CD4-positive, alpha-beta memory T cell (primary cell): ENCODE data around the gene RBM4. TPM values are rescaled to one million over a fixed set of nuclear protein-coding genes. Genes with fewer than 3 reads are reported as not detected.

Experiments
- CTCF ChIA-PET: fragments of 350-600 bp; sonication (Branson Sonifier 250); formaldehyde crosslinking; loops from one replicate; lab custom pipeline; 2021; ENCODE audit warnings: inconsistent platforms; ENCODE audit not compliant: partially characterized antibody; lab: Charles Lee
- POLR2A ChIA-PET: fragments of 350-600 bp; sonication (Branson Sonifier 250); formaldehyde crosslinking; loops from one replicate; lab custom pipeline; 2021; ENCODE audit not compliant: partially characterized antibody; lab: Charles Lee
- DNase-seq, 5 donors: peaks; one replicate each; pipeline versions ENCODE4 v3.0.0 to v3.0.0-alpha.2; 2020 to 2022; ENCODE audit warnings: mixed read lengths in 1 of 5
- H3K27ac ChIP-seq: one replicate; pipeline ENCODE4 v1.7.0; 2013; ENCODE audit warnings: low read depth, low read length
- H3K27me3 ChIP-seq: 2 replicates; pipeline ENCODE4 v1.7.0; 2013; ENCODE audit warnings: mild to moderate bottlenecking, low read length, moderate library complexity; ENCODE audit not compliant: insufficient read depth
- H3K36me3 ChIP-seq: 2 replicates; pipeline ENCODE4 v1.7.0; 2013; ENCODE audit warnings: mild to moderate bottlenecking, low read length, moderate library complexity; ENCODE audit not compliant: insufficient read depth
- H3K4me1 ChIP-seq: 2 replicates; pipeline ENCODE4 v1.7.0; 2013; ENCODE audit warnings: mild to moderate bottlenecking, low read length, moderate library complexity; ENCODE audit not compliant: insufficient read depth
- H3K4me3 ChIP-seq, 2 donors: one replicate each; pipeline ENCODE4 v1.7.0; 2013; ENCODE audit warnings: low read length in 2 of 2, mild to moderate bottlenecking in 1 of 2
- H3K9me3 ChIP-seq, 2 donors: one replicate each; pipeline ENCODE4 v1.7.0; 2013; ENCODE audit warnings: low read length in 2 of 2, control low read depth in 1 of 2; ENCODE audit not compliant: control insufficient read depth in 1 of 2
- H3K27ac Mint-ChIP-seq, 7 donors: one replicate each; pipeline ENCODE4 v1.8.0; 2020 to 2021; ENCODE audit warnings: mixed read lengths in 7 of 7, mild to moderate bottlenecking in 6 of 7, inconsistent platforms in 3 of 7, moderate library complexity in 3 of 7
- H3K27me3 Mint-ChIP-seq, 2 donors: one replicate each; pipeline ENCODE4 v1.8.0; 2020 to 2021; ENCODE audit warnings: mixed read lengths in 2 of 2
- H3K36me3 Mint-ChIP-seq, 2 donors: one replicate each; pipeline ENCODE4 v1.8.0; 2020 to 2021; ENCODE audit warnings: mixed read lengths in 2 of 2, inconsistent platforms in 1 of 2, mild to moderate bottlenecking in 1 of 2
- H3K4me1 Mint-ChIP-seq, 4 donors: one replicate each; pipeline ENCODE4 v1.8.0; 2020 to 2021; ENCODE audit warnings: mixed read lengths in 4 of 4, mild to moderate bottlenecking in 1 of 4
- H3K4me3 Mint-ChIP-seq, 8 donors: one replicate each; pipeline ENCODE4 v1.8.0; 2020 to 2021; ENCODE audit warnings: mixed read lengths in 8 of 8, mild to moderate bottlenecking in 7 of 8, moderate library complexity in 6 of 8, inconsistent platforms in 3 of 8
- H3K9me3 Mint-ChIP-seq, 8 donors: one replicate each; pipeline ENCODE4 v1.8.0; 2020 to 2021; ENCODE audit warnings: mixed read lengths in 8 of 8, mild to moderate bottlenecking in 5 of 8, inconsistent platforms in 3 of 8, moderate library complexity in 1 of 8
- intact Hi-C: fragments of 100-400 bp; cut with micrococcal nuclease; formaldehyde crosslinking; loops from one replicate; pipeline ENCODE4 v1.15.1; 2023
- polyA plus RNA-seq, 2 donors: library from polyadenylated mRNA; unstranded; fragments of 300-500 nt; fragmentation: Illumina TruSeq; gene quantifications; one replicate each; pipeline ENCODE4 v1.2.3, GENCODE V29; 2021
- total RNA-seq, 2 experiments: library from RNA; stranded (reverse); gene quantifications; one replicate each; pipeline ENCODE4 v1.2.3, GENCODE V29; 2021

RBM4 gene
- total and polyA plus RNA-seq, 4 experiments from 2014 or later: 183 to 231 (median 201) TPM

DNA sequence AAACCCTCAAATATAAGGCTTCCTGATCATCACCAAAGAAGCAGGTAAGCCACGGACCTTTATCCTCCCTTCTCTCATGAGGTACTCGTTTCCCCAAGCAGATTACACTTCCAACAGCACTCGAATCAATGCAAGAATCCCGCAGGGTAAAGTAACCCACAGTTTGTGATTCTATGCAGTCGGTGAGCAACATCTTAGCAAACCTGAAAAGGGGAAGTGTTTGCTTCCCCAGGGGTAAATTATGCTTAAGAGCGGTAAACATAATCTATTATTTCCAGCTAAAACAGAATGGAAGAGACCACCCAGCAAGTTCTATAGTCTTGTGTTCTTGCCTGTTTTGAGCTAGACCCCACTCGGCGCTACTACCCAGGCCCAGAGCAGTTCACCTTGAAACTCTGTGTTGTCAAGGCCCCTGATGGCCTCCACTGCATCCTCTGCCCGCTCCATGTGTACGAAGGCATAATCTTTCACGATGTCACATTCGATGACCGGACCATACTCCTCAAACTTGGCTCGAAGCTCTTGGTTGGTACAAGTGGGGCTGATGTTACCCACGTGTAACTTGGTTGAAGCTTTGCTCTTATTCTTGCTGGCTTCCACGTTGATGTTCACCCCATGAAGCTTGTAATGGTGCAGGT lies 37.9 kb downstream of the RBM4 start:
- Histone ChIP-seq H3K9me3 (no peaks in the 10 kb centered on the region), H3K27ac (peak overlapping the region; percentile 98), H3K27me3 (no peaks in the 10 kb centered on the region), H3K4me1 (peaks cover 34% of the 10 kb centered on the region), H3K36me3 (no peaks in the 10 kb centered on the region), H3K4me3 (peak overlapping the region in 1 of 2 donors; percentile 80)
- intact Hi-C loops: loop anchor here (5.0 kb wide), 2 partner anchors 254 to 364 kb away; partner anchors contain the start of gene NPAS4
- POLR2A ChIA-PET: interaction anchor here (1.2 to 4.2 kb wide), 17 partner anchors 9 to 255 kb away, joined by 3 to 99 read pairs (median 16); partner anchors contain the start of genes ACTN3, CCDC87, CCS and CTSF
- H3K4me1 Mint-ChIP-seq: peaks cover 21 to 53% (median 35%) of the 10 kb centered on the region in 4 donors
- H3K36me3 Mint-ChIP-seq: peaks cover 0 to 19% of the 10 kb centered on the region in 2 donors
- peaks cover 0 to 2% (median 0%) of the 10 kb centered on the region in 8 donors for H3K9me3 Mint-ChIP-seq
- peak overlapping the region; percentile 91 to 99 (median 96) for H3K4me3 Mint-ChIP-seq
- H3K27me3 Mint-ChIP-seq: no peaks in the 10 kb centered on the region
- CTCF ChIA-PET: interaction anchor here (1.2 to 8.4 kb wide), 13 partner anchors 10 to 291 kb away, joined by 3 to 268 read pairs (median 13); partner anchors contain the start of genes ACTN3, CCDC87, CCS and MRPL11
- H3K27ac Mint-ChIP-seq: peak overlapping the region; percentile 74 to 100 (median 99)
- DNase-seq: no peak

DNA sequence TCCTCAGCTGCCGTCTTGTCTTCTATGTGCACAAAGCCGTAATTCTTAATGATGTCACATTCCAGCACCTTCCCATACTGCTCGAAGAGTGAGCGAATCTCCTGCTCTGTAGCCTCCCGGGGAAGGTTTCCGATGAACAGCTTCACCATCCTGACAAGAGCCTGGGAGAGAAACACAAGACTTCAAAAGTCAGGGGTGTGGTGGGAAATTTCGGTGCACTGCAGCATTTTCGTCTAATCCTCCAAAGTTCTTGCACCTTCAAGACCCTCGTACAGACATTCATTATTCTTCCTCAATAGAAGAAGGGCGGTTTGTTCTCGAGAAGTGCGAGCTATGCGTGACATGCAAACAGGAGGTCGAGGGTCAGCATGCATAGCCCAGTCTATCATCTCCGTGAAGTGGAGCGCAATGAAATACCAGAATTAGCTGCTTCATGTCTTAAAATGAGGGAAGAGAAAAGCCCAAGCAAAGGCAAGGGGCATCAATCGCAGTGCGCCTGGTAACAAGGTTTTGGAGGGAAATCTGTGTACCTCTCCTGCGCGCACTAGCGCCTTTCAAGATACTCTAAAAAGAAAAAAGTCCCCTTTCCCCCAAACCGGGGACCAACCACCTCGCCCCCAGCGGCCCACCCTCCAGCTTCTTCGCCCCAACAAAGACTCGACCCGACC lies 38.6 kb downstream of the RBM4 start:
- ChIA-PET CTCF (interaction anchor here (0.6 to 8.4 kb wide), 22 partner anchors 9 to 291 kb away, joined by 3 to 268 read pairs (median 8); partner anchors contain the start of genes ACTN3, CCDC87, CCS and CTSF), POLR2A (interaction anchor here (1.1 to 4.2 kb wide), 27 partner anchors 9 to 270 kb away, joined by 3 to 99 read pairs (median 9); partner anchors contain the start of genes ACTN3, BBS1, CCDC87 and CCS)
- peak overlapping the region; percentile 91 to 99 (median 96) for H3K4me3 Mint-ChIP-seq
- intact Hi-C loops: loop anchor here (1.0 to 5.0 kb wide), 5 partner anchors 39 to 365 kb away; partner anchors contain the start of genes CCDC87, CCS, NPAS4 and RBM14
- H3K27ac ChIP-seq: peak overlapping the region; percentile 98
- H3K9me3 Mint-ChIP-seq: peaks cover 0 to 2% (median 0%) of the 10 kb centered on the region in 8 donors
- H3K27ac Mint-ChIP-seq: peak overlapping the region; percentile 98 to 100 (median 99)
- no peaks in the 10 kb centered on the region for H3K27me3 Mint-ChIP-seq
- H3K9me3 ChIP-seq: no peaks in the 10 kb centered on the region
- H3K4me3 ChIP-seq: peak overlapping the region; percentile 80 to 87
- DNase-seq: no peak
- peaks cover 0 to 19% of the 10 kb centered on the region in 2 donors for H3K36me3 Mint-ChIP-seq
- H3K36me3 ChIP-seq: no peaks in the 10 kb centered on the region
- no peaks in the 10 kb centered on the region for H3K27me3 ChIP-seq
- peaks cover 34% of the 10 kb centered on the region for H3K4me1 ChIP-seq
- H3K4me1 Mint-ChIP-seq: peaks cover 21 to 53% (median 35%) of the 10 kb centered on the region in 4 donors

DNA sequence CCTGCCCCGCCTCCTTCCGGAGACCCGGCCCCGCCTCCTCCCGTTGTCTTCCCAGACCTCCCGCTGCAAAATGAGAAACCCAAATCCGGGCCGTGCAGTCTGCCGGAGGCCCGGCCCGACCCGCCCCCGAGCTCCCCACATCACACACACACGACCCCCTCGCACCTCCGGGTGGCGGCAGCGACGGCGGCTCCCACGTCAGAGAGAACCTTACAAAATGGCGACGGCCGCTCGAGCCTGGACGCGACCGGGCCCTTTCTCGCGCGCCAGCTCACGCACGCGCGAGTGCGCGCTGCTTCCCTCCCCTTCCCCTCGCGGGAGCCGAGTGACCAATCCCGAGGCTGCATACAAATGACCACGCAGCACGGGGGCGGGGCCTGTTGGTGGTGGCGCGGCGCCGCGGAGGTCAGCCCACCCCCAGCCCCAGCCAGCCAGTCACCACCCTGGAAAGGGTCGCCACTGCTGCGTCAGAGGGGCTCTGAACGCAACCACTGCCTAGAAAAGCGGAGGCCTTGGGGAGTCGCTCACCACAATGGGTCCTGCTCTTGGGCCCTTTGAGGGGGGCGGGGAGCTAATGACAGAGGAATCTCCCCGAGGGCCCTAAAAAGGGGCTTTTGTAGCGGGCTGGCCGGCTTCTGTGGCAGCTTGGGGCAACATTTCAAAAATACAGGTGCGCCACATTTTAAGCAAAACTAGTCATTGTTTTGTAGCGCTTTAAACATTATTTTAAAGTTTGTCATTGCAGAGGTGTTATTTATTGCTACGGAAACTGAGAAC lies 39.3 kb downstream of the RBM4 start, which contains the start of gene RBM4B:
TSS of gene RBM4B (minus strand) at position 289 of the 777 bp plus-strand sequence. CDS start 808 bp downstream, outside the sequence.
- ChIA-PET CTCF (interaction anchor here (0.6 to 8.4 kb wide), 38 partner anchors 8 to 292 kb away, joined by 3 to 268 read pairs (median 5); partner anchors contain the start of genes ACTN3, CCDC87, CCS and CTSF), POLR2A (interaction anchor here (0.9 to 4.2 kb wide), 33 partner anchors 10 to 832 kb away, joined by 3 to 99 read pairs (median 5); partner anchors contain the start of genes ACTN3, BBS1, CCDC87 and CCS)
- Histone ChIP-seq H3K9me3 (no peaks in the 10 kb centered on the region), H3K27me3 (no peaks in the 10 kb centered on the region), H3K27ac (peak within 1 kb of the TSS; percentile 98), H3K36me3 (no peaks in the 10 kb centered on the region), H3K4me3 (peak within 1 kb of the TSS; percentile 80 to 87), H3K4me1 (peaks cover 34% of the 10 kb centered on the region)
- Mint-ChIP-seq H3K4me1 (peaks cover 21 to 53% (median 34%) of the 10 kb centered on the region in 4 donors), H3K27ac (peak within 1 kb of the TSS; percentile 98 to 100 (median 99)), H3K27me3 (no peaks in the 10 kb centered on the region), H3K9me3 (peaks cover 0 to 2% (median 0%) of the 10 kb centered on the region in 8 donors), H3K4me3 (peak within 1 kb of the TSS; percentile 91 to 99 (median 96)), H3K36me3 (peaks cover 0 to 19% of the 10 kb centered on the region in 2 donors)
- peak; percentile 95 to 97 (median 96) for DNase-seq
- intact Hi-C loops: loop anchor here (1.0 to 5.0 kb wide), 9 partner anchors 39 to 365 kb away; partner anchors contain the start of genes ACTN3, CCDC87, CCS and DPP3

GRCh38 chr11:66680966-66681645 lies 42.6 kb downstream of the RBM4 start:
- Histone ChIP-seq H3K4me3 (no peak overlapping the region), H3K4me1 (peaks cover 11% of the 10 kb centered on the region), H3K27ac (no peak overlapping the region), H3K36me3 (no peaks in the 10 kb centered on the region), H3K27me3 (no peaks in the 10 kb centered on the region), H3K9me3 (no peaks in the 10 kb centered on the region)
- ChIA-PET POLR2A (no interaction called here), CTCF (interaction anchor here (0.6 to 8.4 kb wide), 8 partner anchors 9 to 295 kb away, joined by 3 to 268 read pairs (median 4); partner anchors contain the start of gene MRPL11)
- Mint-ChIP-seq H3K27me3 (no peaks in the 10 kb centered on the region), H3K9me3 (peaks cover 0 to 2% (median 0%) of the 10 kb centered on the region in 8 donors), H3K27ac (peak overlapping the region in 1 of 7 donors; percentile 13), H3K36me3 (peaks cover 0 to 16% of the 10 kb centered on the region in 2 donors), H3K4me3 (no peak overlapping the region), H3K4me1 (peaks cover 10 to 26% (median 19%) of the 10 kb centered on the region in 4 donors)
- intact Hi-C loops: no loop called here
- no peak for DNase-seq

GRCh38 chr11:66683877-66684276 lies 45.4 kb downstream of the RBM4 start:
- Histone ChIP-seq H3K27ac (no peak overlapping the region), H3K27me3 (no peaks in the 10 kb centered on the region), H3K9me3 (no peaks in the 10 kb centered on the region), H3K36me3 (no peaks in the 10 kb centered on the region), H3K4me3 (no peak overlapping the region), H3K4me1 (no peaks in the 10 kb centered on the region)
- H3K36me3 Mint-ChIP-seq: no peaks in the 10 kb centered on the region
- H3K4me3 Mint-ChIP-seq: no peak overlapping the region
- H3K4me1 Mint-ChIP-seq: no peaks in the 10 kb centered on the region
- ChIA-PET CTCF (interaction anchor here (8.4 kb wide), 1 partner anchor 104 kb away, joined by 268 read pairs; no protein-coding TSS in a partner anchor), POLR2A (no interaction called here)
- peaks cover 0 to 2% of the 10 kb centered on the region in 2 donors for H3K27me3 Mint-ChIP-seq
- no peaks in the 10 kb centered on the region for H3K9me3 Mint-ChIP-seq
- intact Hi-C loops: no loop called here
- H3K27ac Mint-ChIP-seq: no peak overlapping the region
- no peak for DNase-seq

DNA sequence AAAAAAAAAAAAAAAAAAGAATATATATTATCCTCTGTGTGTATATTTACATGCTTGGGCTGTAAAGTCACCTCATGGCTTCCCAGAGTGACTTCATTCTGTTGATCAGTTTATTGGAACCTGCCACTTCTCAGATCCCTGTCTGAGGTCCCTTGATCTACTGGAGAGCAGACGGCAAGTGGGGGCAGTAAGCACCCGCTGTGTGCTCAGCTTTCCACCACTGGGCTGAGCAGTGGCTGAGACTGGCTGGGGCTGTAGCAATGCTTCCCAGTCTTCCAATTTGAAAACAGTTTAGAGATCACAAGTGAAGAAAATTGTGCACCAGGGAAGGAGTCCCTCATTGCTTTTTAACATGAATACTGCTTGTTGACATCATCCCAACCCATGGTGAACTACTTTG lies 46.1 kb downstream of the RBM4 start:
- no peak overlapping the region for H3K4me3 Mint-ChIP-seq
- H3K27ac Mint-ChIP-seq: peak overlapping the region in 1 of 7 donors; percentile 23
- CTCF ChIA-PET: no interaction called here

More for the DNA sequence above, 46.1 kb downstream of the RBM4 start:
- no peaks in the 10 kb centered on the region for H3K9me3 Mint-ChIP-seq
- Histone ChIP-seq H3K4me1 (no peaks in the 10 kb centered on the region), H3K36me3 (no peaks in the 10 kb centered on the region), H3K4me3 (no peak overlapping the region), H3K27ac (no peak overlapping the region), H3K9me3 (no peaks in the 10 kb centered on the region), H3K27me3 (no peaks in the 10 kb centered on the region)
- intact Hi-C loops: no loop called here
- POLR2A ChIA-PET: no interaction called here
- H3K4me1 Mint-ChIP-seq: no peaks in the 10 kb centered on the region
- no peak for DNase-seq
- peaks cover 0 to 2% of the 10 kb centered on the region in 2 donors for H3K27me3 Mint-ChIP-seq
- no peaks in the 10 kb centered on the region for H3K36me3 Mint-ChIP-seq
